ENCODE data around the gene CDC23.

GRCh38 chr5:138258704-138259292 lies 45.7 kb upstream of the CDC23 start:
- TF ChIP-seq, protein P1, sequence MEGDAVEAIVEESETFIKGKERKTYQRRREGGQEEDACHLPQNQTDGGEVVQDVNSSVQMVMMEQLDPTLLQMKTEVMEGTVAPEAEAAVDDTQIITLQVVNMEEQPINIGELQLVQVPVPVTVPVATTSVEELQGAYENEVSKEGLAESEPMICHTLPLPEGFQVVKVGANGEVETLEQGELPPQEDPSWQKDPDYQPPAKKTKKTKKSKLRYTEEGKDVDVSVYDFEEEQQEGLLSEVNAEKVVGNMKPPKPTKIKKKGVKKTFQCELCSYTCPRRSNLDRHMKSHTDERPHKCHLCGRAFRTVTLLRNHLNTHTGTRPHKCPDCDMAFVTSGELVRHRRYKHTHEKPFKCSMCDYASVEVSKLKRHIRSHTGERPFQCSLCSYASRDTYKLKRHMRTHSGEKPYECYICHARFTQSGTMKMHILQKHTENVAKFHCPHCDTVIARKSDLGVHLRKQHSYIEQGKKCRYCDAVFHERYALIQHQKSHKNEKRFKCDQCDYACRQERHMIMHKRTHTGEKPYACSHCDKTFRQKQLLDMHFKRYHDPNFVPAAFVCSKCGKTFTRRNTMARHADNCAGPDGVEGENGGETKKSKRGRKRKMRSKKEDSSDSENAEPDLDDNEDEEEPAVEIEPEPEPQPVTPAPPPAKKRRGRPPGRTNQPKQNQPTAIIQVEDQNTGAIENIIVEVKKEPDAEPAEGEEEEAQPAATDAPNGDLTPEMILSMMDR (IDR thresholded peaks at IDR 0.05), result no peak
- no peak for TF ChIP-seq EZH2 (IDR thresholded peaks at IDR 0.05; ENCODE audit: borderline replicate concordance, insufficient read depth, low read depth, low read length, poor library complexity, severe bottlenecking)
